IMR-90 (cell line): ENCODE measurements around the gene GPR149. TPM values are rescaled to one million over a fixed set of nuclear protein-coding genes. Genes with fewer than 3 reads are reported as not detected.

Source experiments
- ATAC-seq: fragments of 200-7000 bp; cut with Tn5 transposase; 2 replicates; pipeline ENCODE4 v1.9.1; 2020; ENCODE audit warnings: low read depth, mild to moderate bottlenecking, moderate library complexity
- BruUV-seq: library from RNA; stranded (reverse); fragments of 400-500 nt; replicated peaks from 2 replicates; lab custom pipeline; 2021; lab: Mats Ljungman, UMichigan
- CTCF ChIA-PET: fragments of 300-600 bp; formaldehyde crosslinking; extraction: SDS; loops from one replicate; lab custom pipeline; 2021; ENCODE audit warnings: antibody characterized with exemption; lab: Yijun Ruan, JAX
- POLR2A ChIA-PET: fragments of 300-600 bp; sonication (Branson Sonifier 250); formaldehyde crosslinking; loops from one replicate; lab custom pipeline; 2022; ENCODE audit warnings: antibody characterized with exemption; ENCODE audit not compliant: unreplicated experiment; lab: Charles Lee
- DNase-seq: peaks from one replicate; pipeline ENCODE4 v3.0.0; 2013
- H2AFZ ChIP-seq: replicated peaks from 2 replicates; pipeline ENCODE3; 2013; ENCODE audit warnings: low read length, mild to moderate bottlenecking; ENCODE audit not compliant: poor library complexity
- H2AK5ac ChIP-seq: 2 replicates; pipeline ENCODE4 v1.6.1; 2013; ENCODE audit warnings: low read depth, low read length, inconsistent platforms
- H2AK9ac ChIP-seq: replicated peaks from 2 replicates; pipeline ENCODE3; 2013; ENCODE audit warnings: mild to moderate bottlenecking, low read depth, low read length, moderate library complexity; ENCODE audit not compliant: poor library complexity
- H2BK120ac ChIP-seq: 2 replicates; pipeline ENCODE4 v1.6.1; 2013; ENCODE audit warnings: low read depth, low read length, inconsistent platforms
- H2BK15ac ChIP-seq: 3 replicates; pipeline ENCODE4 v1.6.1; 2013; ENCODE audit warnings: low read depth, low read length, inconsistent platforms
- H2BK20ac ChIP-seq: 2 replicates; pipeline ENCODE4 v1.6.1; 2013; ENCODE audit warnings: low read depth, mild to moderate bottlenecking, inconsistent platforms, low read length, moderate library complexity
- H2BK5ac ChIP-seq: 2 replicates; pipeline ENCODE4 v1.6.1; 2013; ENCODE audit warnings: mild to moderate bottlenecking, low read depth, low read length, inconsistent platforms; ENCODE audit not compliant: poor library complexity, severe bottlenecking
- H3K14ac ChIP-seq: replicated peaks from 2 replicates; pipeline ENCODE4 v1.6.1; 2013; ENCODE audit warnings: low read depth, low read length, inconsistent platforms
- H3K18ac ChIP-seq: 2 replicates; pipeline ENCODE4 v1.6.1; 2013; ENCODE audit warnings: low read depth, low read length, control low read depth
- H3K23ac ChIP-seq: 2 replicates; pipeline ENCODE4 v1.6.1; 2013; ENCODE audit warnings: low read depth, low read length, inconsistent platforms
- H3K27ac ChIP-seq: 2 replicates; pipeline ENCODE4 v1.5.1; 2013; ENCODE audit warnings: mild to moderate bottlenecking, control low read depth, low read length; ENCODE audit not compliant: insufficient read depth
- H3K27me3 ChIP-seq: 2 replicates; pipeline ENCODE4 v1.6.1; 2013; ENCODE audit warnings: low read length; ENCODE audit not compliant: control insufficient read depth, insufficient read depth
- H3K36me3 ChIP-seq: 2 replicates; pipeline ENCODE4 v1.6.1; 2013; ENCODE audit warnings: low read length, mixed read lengths; ENCODE audit not compliant: control insufficient read depth, insufficient read depth
- H3K4ac ChIP-seq: 2 replicates; pipeline ENCODE4 v1.6.1; 2013; ENCODE audit warnings: low read depth, low read length, inconsistent platforms
- H3K4me1 ChIP-seq: 2 replicates; pipeline ENCODE4 v1.6.1; 2013; ENCODE audit warnings: low read length, mixed read lengths; ENCODE audit not compliant: control insufficient read depth, insufficient read depth
- H3K4me2 ChIP-seq: 2 replicates; pipeline ENCODE4 v1.6.1; 2013; ENCODE audit warnings: low read depth, mild to moderate bottlenecking, control low read depth, low read length, moderate library complexity
- H3K4me3 ChIP-seq: 2 replicates; pipeline ENCODE4 v1.5.1; 2013; ENCODE audit warnings: low read depth, mild to moderate bottlenecking, control low read depth, low read length, moderate library complexity; ENCODE audit not compliant: insufficient read depth
- H3K56ac ChIP-seq: 2 replicates; pipeline ENCODE4 v1.6.1; 2013; ENCODE audit warnings: low read length, inconsistent platforms; ENCODE audit not compliant: insufficient read depth; ENCODE audit errors: extremely low read depth
- H3K79me1 ChIP-seq, 2 experiments: 2 replicates each; pipeline ENCODE4 v1.6.1; 2013; ENCODE audit warnings: low read length in 2 of 2, inconsistent platforms in 1 of 2, low read depth in 1 of 2
- H3K9ac ChIP-seq: 2 replicates; pipeline ENCODE4 v1.6.1; 2013; ENCODE audit warnings: low read depth, low read length, control low read depth
- H3K9me1 ChIP-seq: 2 replicates; pipeline ENCODE4 v1.6.1; 2013; ENCODE audit warnings: low read length, inconsistent platforms; ENCODE audit not compliant: insufficient read depth
- H3K9me3 ChIP-seq: 2 replicates; pipeline ENCODE4 v1.6.1; 2013; ENCODE audit warnings: low read length; ENCODE audit not compliant: control insufficient read depth, insufficient read depth
- H4K20me1 ChIP-seq: 2 replicates; pipeline ENCODE4 v1.6.1; 2013; ENCODE audit warnings: low read length, inconsistent platforms; ENCODE audit not compliant: insufficient read depth
- H4K5ac ChIP-seq: 2 replicates; pipeline ENCODE4 v1.6.1; 2013; ENCODE audit warnings: mild to moderate bottlenecking, low read depth, low read length, control low read depth
- H4K8ac ChIP-seq, 2 experiments: 2 replicates each; pipeline ENCODE4 v1.6.1; 2013; ENCODE audit warnings: low read depth in 2 of 2, low read length in 2 of 2, control low read depth in 1 of 2, inconsistent platforms in 1 of 2
- H4K91ac ChIP-seq: 2 replicates; pipeline ENCODE4 v1.6.1; 2013; ENCODE audit warnings: low read depth, low read length, inconsistent platforms; ENCODE audit not compliant: insufficient read depth
- BHLHE40 ChIP-seq: fragments of 150-350 bp; IDR thresholded peaks from 2 replicates; pipeline ENCODE4 v1.6.1; 2016; ENCODE audit warnings: mild to moderate bottlenecking, low read depth, low read length
- CEBPB ChIP-seq: IDR thresholded peaks from 2 replicates; pipeline ENCODE4 v1.6.1; 2012; ENCODE audit warnings: low read depth, low read length, improper control_type of control experiment
- CHD1 ChIP-seq: IDR thresholded peaks from 2 replicates; pipeline ENCODE4 v1.6.1; 2012; ENCODE audit warnings: low read depth, low read length, improper control_type of control experiment
- CTCF ChIP-seq: conservative IDR thresholded peaks from 2 replicates; pipeline ENCODE4 v1.5.1; 2012; ENCODE audit warnings: mild to moderate bottlenecking, low read depth, low read length, improper control_type of control experiment
- ELK1 ChIP-seq: fragments of 150-350 bp; IDR thresholded peaks from 2 replicates; pipeline ENCODE4 v1.6.1; 2016; ENCODE audit warnings: low read depth, mild to moderate bottlenecking, low read length, moderate library complexity, borderline replicate concordance
- FOS ChIP-seq: fragments of 150-350 bp; IDR thresholded peaks from 2 replicates; pipeline ENCODE4 v1.6.1; 2016; ENCODE audit warnings: low read depth, low read length
- MAZ ChIP-seq: IDR thresholded peaks from 2 replicates; pipeline ENCODE4 v1.6.1; 2012; ENCODE audit warnings: low read depth, mild to moderate bottlenecking, low read length, improper control_type of control experiment, moderate library complexity, borderline replicate concordance
- MXI1 ChIP-seq: IDR thresholded peaks from 2 replicates; pipeline ENCODE4 v1.6.1; 2012; ENCODE audit warnings: low read depth, mild to moderate bottlenecking, low read length, moderate library complexity, borderline replicate concordance
- NFE2L2 ChIP-seq: fragments of 150-350 bp; IDR thresholded peaks from 2 replicates; pipeline ENCODE4 v1.6.1; 2016; ENCODE audit warnings: low read depth, mild to moderate bottlenecking, low read length
- POLR2A ChIP-seq: IDR thresholded peaks from 2 replicates; pipeline ENCODE4 v1.6.1; 2012; ENCODE audit warnings: mild to moderate bottlenecking, low read depth, low read length
- RAD21 ChIP-seq: IDR thresholded peaks from 2 replicates; pipeline ENCODE4 v1.6.1; 2012; ENCODE audit warnings: low read length, improper control_type of control experiment
- RCOR1 ChIP-seq: IDR thresholded peaks from 2 replicates; pipeline ENCODE4 v1.6.1; 2012; ENCODE audit warnings: mild to moderate bottlenecking, low read length, improper control_type of control experiment; ENCODE audit not compliant: insufficient replicate concordance
- RFX5 ChIP-seq: IDR thresholded peaks from 2 replicates; pipeline ENCODE4 v1.8.0; 2012; ENCODE audit warnings: low read depth, mild to moderate bottlenecking, low read length, moderate library complexity
- SMC3 ChIP-seq: fragments of 150-350 bp; IDR thresholded peaks from 2 replicates; pipeline ENCODE4 v1.6.1; 2016; ENCODE audit warnings: low read depth, mild to moderate bottlenecking, antibody characterized with exemption, low read length, moderate library complexity
- USF2 ChIP-seq: fragments of 150-350 bp; IDR thresholded peaks from 2 replicates; pipeline ENCODE4 v1.6.1; 2017; ENCODE audit warnings: mild to moderate bottlenecking, antibody characterized with exemption, low read length, low read depth
- WGBS, 2 experiments: methylation state at CpG; one replicate each; pipeline versions ENCODE4 v1.1.5 to v1.1.7; 2013; ENCODE audit warnings: missing lambda C conversion rate in 2 of 2; ENCODE audit not compliant: insufficient read length in 1 of 2; ENCODE audit errors: extremely low coverage in 2 of 2; 5-methylcytosine and 5-hydroxymethylcytosine counted together
- dilution Hi-C: fragments of 300-500 bp; cut with HindIII; formaldehyde crosslinking; loops from one replicate; pipeline ENCODE4 v1.14.3; 2018; ENCODE audit warnings: low sequenced_read_pairs; ENCODE audit not compliant: unreplicated experiment
- in situ Hi-C: fragments of 300-500 bp; cut with MboI; formaldehyde crosslinking; loops from 3 replicates; pipeline ENCODE4 v1.14.3; 2019; ENCODE audit warnings: low sequenced_read_pairs, inconsistent platforms, mixed read lengths
- intact Hi-C: fragments of 100-400 bp; cut with micrococcal nuclease; formaldehyde crosslinking; loops from 2 replicates; pipeline ENCODE4 v1.10.0; 2022
- polyA plus RNA-seq, 3 experiments: library from polyadenylated mRNA; depleted of rRNA; stranded (reverse); fragments of >200 nt; gene quantifications; 2 replicates each; pipeline ENCODE4 v1.2.3, GENCODE V29; 2012; ENCODE audit warnings: low replicate concordance in 1 of 3
- total RNA-seq: library from RNA; depleted of rRNA; stranded (reverse); fragments of >200 nt; gene quantifications from 2 replicates; pipeline ENCODE4 v1.2.3, GENCODE V29; 2012

The GPR149 gene
- total and polyA plus RNA-seq, 2 of the 4 experiments (the other 2 are of a cell fraction) = not detected

GRCh38 chr3:154398084-154398967, 31.7 kb downstream of the GPR149 start:
- ChIA-PET CTCF (no interaction called here), POLR2A (no interaction called here)
- Histone ChIP-seq H4K20me1 (no peaks in the 10 kb centered on the region), H3K27me3 (no peaks in the 10 kb centered on the region), H4K91ac (no peak overlapping the region), H2AK5ac (no peak overlapping the region), H3K4me3 (no peak overlapping the region), H3K79me1 (no peaks in the 10 kb centered on the region), H2AK9ac (no peak overlapping the region), H3K4me2 (no peak overlapping the region), H2BK120ac (no peak overlapping the region), H4K8ac (no peak overlapping the region), H3K18ac (no peak overlapping the region), H4K5ac (no peak overlapping the region), H3K9ac (no peak overlapping the region), H2BK5ac (no peak overlapping the region), H3K27ac (no peak overlapping the region), H3K4ac (no peak overlapping the region), H3K56ac (no peak overlapping the region), H3K14ac (no peak overlapping the region), H2BK20ac (no peak overlapping the region), H3K9me3 (no peaks in the 10 kb centered on the region), H2AFZ (no peak overlapping the region), H3K23ac (no peak overlapping the region), H3K36me3 (no peaks in the 10 kb centered on the region), H3K4me1 (no peaks in the 10 kb centered on the region), H3K9me1 (no peaks in the 10 kb centered on the region), H2BK15ac (no peak overlapping the region)
- DNase-seq (no peak), ATAC-seq (no peak)
- dilution Hi-C loops = no loop called here
- BruUV-seq = no TSS peak
- in situ Hi-C loops = no loop called here
- no CpG with 5 or more reads among the region's 3 CpGs for WGBS, 2 experiments
- intact Hi-C loops = no loop called here
- TF ChIP-seq RAD21 (no peak), POLR2A (no peak), MXI1 (no peak), SMC3 (no peak), USF2 (no peak), FOS (no peak), NFE2L2 (no peak), ELK1 (no peak), CHD1 (no peak), CEBPB (no peak), RFX5 (no peak), MAZ (no peak), CTCF (no peak), BHLHE40 (no peak), RCOR1 (no peak)
